HG03095 (cell line): Measurements from ENCODE around the gene RNU2-1.
A peak's percentile ranks its signal among the peaks of the same experiment; 100 is the strongest.
"Not testable (repeated sequence)": the region's sequence is repeated elsewhere in the genome, so short reads cannot be mapped to it uniquely, and the experiment has no call there.

ENCODE experiments used
- ATAC-seq: cut with Tn5 transposase; IDR thresholded peaks from one replicate; pipeline ENCODE4 v1.9.1; 2021; ENCODE audit warnings: moderate library complexity; ENCODE audit not compliant: unreplicated experiment

Gene RNU2-1

DNA sequence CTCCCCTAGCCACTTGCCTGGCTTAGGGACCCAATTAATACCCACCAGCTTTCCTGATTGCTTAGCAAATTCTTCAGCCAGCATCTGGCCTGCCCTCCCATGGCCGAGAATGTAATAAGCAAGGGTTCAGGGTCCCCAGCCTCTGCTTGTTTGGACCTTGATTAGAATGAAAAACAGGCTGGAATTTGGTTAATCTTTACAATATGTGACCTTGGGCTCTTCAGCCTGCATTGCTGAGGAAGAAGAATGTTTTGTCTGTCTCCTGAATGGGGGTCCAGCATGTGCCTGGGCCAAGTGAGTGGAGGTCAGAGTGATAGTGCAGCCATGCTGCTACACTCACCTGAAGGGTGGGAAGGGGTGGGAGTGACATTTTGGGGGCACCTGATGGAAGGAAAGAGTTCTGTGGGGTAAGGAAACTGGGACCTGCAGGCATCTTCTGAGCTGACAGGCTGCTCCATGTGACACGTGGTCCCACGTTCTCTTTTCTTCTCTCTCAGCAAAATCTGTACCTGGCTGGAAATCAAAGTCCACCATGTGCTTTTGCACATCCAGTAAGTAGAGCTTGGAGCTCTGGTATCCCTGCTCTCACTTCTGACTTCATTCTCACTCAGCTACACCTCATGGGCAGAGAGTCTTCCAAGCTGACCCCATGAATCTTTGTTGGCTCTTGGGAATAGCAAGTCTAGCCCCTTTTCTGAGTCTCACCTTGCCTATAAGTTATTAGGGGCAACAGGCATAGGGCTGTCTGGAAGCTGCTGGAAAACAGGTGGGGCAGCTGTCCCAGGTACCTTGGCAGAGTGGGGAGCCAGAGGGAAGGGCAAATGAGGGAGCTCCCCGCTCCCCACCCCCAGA is 16.8 kb downstream of the RNU2-1 start:
- ATAC-seq = no peak

DNA sequence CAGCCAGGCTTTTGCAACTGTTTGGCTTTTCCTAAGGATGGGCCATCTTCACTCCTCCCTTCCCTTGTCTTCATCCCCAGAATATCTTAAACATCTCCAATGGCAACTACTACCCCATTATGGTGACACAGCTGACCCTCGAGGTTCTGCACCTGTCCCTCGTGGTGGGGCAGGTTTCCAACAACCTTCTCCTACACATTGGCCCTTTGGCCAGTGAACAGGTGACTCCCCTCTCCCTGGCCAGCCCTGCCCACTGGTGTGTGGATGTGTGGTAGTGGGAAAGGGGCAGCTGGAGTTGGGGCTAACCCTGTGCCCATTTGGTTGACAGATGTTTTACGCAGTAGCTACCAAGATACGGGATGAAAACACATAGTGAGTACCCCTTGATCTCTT is 17.4 kb downstream of the RNU2-1 start:
- no peak for ATAC-seq

DNA sequence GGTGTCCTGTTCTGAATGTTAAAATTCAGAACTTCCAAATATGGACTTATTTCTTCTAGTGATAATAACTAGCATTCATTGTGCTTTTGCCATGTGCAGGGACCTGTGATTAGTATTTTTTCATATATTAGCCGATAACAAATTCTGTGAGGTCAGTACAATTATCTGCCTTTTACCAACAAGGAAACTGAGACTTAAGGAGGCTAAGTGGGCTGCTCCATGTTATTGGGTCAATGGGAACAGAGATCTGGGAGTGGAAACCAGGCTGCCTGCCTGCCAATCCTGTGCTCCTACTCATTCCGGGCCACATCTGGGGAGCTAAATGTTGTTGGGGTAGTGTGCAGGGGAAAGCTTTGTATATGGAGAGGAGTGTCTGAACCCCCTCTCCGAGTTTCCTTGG is 18.4 kb downstream of the RNU2-1 start:
- no peak for ATAC-seq

DNA sequence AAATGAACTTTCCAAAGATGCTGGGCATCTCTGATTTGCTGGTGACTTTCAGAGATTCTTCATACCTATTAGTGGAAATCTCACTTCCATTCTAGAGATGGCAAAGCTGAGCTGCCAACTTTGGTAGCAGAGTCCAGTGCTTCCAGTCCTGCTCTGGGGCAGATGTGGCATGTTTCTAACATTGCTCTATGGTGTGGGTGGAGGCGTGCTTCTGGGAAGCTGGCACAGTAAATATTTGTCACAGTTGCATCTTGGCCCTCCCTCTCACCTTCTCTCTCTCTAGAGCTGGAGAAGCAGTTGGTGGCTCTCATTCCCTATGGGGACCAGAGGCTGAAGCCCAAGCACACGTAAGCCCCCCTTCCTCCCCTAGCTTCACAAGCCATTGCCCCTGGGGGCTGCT is 20.2 kb downstream of the RNU2-1 start:
- ATAC-seq = no peak

DNA sequence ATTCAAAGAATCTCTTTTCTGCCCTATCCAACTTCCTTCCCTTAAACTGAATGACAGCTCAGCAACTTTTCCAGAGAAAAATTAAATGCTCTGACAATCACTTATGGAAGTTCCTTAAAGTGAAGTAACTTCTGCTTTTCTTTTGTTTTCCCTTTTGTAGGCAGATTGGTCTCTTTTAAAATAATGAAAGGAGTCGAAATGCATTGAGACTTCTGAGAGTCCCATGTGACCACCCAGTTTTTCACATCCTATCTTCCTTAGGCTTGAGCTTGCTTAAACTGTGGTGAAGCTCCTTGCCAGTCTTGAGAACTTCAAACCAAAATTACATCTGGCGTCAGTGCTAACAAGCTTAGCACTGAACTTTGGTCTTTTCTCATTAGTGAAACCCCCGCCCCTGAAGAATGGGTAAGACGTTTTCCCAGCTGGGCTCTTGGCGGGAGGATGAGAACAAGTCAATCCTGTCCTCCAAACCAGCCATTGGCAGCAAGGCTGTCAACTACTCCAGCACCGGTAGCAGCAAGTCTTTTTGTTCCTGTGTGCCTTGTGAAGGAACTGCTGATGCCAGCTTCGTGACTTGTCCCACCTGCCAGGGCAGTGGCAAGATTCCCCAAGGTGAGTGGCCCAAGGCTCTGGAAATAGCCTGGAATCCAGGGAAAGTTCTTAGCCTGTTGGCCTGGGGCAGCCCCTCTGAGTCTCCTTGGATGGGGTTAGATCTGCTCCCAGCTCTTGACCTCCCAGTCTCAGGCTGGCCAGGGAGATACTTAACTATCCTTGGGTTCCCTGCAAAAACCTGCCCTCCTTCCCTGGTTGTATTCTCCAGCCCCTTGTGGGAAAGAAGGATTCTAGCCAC is 20.9 kb downstream of the RNU2-1 start:
- no peak for ATAC-seq

DNA sequence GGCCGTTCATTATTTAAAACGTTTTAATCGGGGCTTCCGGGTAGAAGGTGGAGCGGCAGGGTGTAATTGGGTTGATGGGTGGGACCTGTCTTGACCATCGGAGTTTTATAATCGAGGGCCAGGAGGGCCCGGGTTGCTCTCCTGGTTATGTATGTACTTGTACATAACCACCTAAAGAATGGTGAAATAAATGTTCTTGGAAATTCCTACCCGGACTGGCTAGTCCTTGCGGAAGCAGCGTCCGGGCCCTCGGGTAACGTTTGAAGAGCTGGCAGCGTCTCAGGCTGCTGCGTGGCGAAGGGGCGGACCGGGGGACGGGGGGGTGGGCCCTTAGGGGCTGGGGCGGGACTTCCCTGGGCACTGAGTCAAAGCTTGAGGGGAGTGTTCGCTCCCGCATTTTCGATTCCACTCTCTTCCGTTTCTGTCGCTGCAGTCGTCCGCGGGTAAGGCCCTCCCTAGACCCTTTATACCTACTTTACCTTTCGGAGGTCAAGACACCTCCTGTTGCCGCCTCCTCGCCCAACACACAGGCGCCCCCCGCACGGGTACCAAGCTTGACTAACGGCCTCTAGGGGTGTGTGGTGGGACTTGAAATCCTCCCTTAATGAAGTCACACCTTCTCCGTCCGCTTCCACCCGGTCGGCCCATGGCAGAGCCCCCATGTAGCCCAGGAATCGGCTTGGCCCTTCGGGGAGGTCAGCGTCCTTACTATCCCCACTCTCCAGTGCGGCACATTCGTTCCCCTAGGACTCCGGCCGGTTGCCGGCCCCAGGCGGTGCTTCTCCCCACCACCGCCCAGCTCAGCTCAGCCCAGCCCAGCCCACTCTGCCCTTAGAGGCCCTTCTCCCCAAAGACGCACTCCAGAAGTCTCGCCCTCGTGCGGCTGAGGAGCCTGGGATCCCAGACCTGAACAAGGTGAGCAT is 22.0 kb downstream of the RNU2-1 start, which contains the start of gene TMEM106A:
TMEM106A (plus strand) TSS at position 396 of the 923 bp plus-strand sequence. CDS start 1,167 bp downstream, outside the sequence.
- ATAC-seq = peak; percentile 59

DNA sequence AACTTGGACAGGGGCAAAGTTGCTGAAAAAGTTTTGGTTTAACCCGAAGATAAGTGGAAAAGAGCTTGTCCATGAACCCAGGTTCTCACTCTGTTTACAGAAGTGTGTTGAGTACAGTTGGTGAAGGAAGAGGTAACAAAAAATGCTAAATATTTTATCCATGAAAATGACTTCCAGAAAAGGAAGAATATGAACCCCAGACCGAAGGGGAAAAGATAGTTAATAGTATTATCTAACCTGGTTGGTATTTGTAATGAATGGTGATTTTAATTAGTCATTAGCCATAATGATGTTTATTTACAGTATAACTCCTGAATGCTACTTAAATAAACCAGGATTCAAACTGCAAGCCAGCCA is 22.7 kb downstream of the RNU2-1 start:
- no peak for ATAC-seq

DNA sequence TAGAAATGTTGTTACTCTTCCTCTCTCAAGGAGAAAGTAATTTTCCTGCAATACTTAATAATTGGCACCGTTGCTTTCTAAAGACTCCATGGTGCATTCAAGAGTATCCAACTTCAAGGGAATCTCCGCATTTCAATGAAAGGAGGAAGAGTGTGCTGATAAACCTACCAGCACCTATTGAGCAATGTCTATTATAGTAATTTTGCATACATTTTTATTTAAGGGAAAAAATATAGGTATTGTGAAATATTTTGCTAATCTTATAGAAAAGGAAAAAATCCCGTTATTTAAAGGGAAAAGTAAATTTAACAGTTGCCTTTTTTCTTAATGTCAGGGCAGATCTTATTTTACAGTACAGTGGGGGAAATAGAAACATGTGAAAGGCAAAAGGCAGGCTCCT is 23.2 kb downstream of the RNU2-1 start:
- no peak for ATAC-seq

DNA sequence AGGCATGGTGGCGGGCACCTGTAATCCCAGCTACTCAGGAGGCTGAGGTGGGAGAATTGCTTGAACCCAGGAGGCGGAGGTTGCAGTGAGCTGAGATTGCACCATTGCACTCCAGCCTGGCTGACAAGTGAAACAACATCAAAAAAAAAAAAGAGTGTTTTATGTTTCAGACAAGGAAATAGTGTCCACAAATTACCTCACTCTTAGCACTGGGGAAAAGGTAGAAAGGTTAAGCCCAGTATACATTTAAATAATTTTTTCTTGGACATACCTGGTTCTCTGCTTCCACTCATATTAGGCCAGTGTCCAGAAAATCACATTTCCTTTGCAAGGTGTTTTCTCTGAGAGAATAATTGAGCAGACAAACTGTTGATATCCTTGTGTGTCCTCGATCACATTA is 30.8 kb downstream of the RNU2-1 start:
- ATAC-seq = not testable (repeated sequence)

DNA sequence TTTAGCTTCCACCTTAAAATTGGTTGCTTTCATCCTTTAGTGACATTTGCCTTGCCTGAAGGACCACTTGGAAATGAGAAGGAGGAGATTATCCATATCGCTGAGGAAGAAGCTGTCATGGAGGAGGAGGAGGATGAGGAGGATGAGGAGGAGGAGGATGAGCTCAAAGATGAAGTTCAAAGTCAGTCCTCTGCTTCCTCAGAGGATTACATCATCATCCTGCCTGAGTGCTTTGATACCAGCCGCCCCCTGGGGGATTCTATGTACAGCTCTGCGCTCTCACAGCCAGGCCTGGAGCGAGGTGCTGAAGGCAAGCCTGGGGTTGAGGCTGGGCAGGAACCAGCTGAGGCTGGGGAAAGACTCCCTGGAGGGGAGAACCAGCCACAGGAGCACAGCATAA is 33.6 kb downstream of the RNU2-1 start:
- ATAC-seq = no peak

DNA sequence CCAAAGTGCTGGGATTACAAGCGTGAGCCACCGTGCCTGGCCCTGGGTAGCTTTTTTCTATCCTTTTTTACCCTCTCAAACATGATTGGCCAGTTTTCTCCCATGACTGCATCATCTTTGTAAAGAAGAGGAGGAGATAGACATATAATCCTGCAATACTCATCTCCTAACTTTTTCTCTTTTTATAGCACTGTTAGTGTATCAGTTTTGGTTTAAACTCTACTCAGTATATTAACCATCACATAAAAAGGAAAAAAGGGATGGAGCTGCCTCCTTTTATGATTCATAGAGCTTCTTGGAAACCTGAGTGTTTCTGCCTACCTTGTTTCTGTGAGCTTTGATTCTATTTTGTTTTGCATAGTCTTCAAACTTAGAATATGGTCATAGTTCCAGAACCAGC is 34.1 kb downstream of the RNU2-1 start:
- no peak for ATAC-seq

DNA sequence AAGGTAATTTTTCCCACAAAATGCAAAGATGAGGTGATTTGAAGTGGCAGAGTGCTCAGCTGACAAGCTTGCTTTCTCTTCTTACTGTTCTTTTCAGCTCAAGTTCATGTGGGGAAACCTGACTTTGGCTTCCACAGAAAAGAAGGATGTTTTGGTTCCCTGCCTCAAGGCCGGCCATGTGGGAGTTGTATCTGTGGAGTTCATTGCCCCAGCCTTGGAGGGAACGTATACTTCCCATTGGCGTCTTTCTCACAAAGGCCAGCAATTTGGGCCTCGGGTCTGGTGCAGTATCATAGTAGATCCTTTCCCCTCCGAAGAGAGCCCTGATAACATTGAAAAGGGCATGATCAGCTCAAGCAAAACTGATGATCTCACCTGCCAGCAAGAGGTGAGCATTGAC is 40.5 kb downstream of the RNU2-1 start:
- no peak for ATAC-seq

DNA sequence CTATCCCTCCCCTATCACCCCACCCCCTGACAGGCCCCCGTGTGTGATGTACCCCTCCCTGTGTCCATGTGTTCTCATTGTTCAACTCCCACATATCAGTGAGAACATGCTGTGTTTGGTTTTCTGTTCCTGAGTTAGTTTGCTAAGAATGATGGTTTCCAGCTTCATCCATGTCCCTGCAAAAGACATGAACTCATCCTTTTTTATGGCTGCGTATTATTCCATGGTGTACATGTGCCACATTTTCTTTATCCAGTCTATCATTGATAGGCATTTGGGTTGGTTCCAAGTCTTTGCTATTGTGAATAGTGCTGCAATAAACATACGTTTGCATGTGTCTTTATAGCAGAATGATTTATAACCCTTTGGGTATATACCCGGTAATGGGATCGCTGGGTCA is 47.1 kb downstream of the RNU2-1 start:
- not testable (repeated sequence) for ATAC-seq

DNA sequence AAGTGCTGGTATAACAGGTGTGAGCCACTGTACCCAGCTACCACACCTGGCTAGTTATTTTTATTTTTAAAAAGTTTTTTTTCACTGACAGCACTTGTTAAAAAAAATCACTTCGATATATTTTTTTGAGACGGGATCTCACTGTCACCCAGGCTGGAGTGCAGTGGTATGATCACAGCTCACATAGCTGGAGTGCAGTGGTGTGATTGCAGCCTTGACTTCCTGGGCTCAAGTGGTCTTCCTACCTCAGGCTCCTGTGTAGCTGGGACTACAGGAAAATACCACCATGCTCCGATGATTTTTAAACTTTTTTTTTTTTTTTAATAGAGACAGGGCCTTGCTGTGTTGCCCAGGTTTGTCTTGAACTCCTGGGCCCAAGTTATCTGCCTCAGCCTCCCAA is 49.9 kb downstream of the RNU2-1 start:
- ATAC-seq = no peak
